SK-N-MC (cell line): Measurements from ENCODE around the gene SEMA3A.

Source experiments
- EZH2 ChIP-seq: fragments of 200-600 bp; sonication (generic); IDR thresholded peaks from one replicate; pipeline ENCODE4 v1.6.1; 2017; ENCODE audit warnings: antibody characterized with exemption
- FOXP2 ChIP-seq: optimal IDR thresholded peaks from 2 replicates; pipeline ENCODE3; 2011; ENCODE audit warnings: mild to moderate bottlenecking, moderate library complexity; ENCODE audit not compliant: insufficient read depth; ENCODE audit errors: extremely low read length, control extremely low read depth
- POLR2AphosphoS5 ChIP-seq: IDR thresholded peaks from 2 replicates; pipeline ENCODE4 v1.6.1; 2012; ENCODE audit warnings: mild to moderate bottlenecking, low read depth, low read length, borderline replicate concordance

DNA sequence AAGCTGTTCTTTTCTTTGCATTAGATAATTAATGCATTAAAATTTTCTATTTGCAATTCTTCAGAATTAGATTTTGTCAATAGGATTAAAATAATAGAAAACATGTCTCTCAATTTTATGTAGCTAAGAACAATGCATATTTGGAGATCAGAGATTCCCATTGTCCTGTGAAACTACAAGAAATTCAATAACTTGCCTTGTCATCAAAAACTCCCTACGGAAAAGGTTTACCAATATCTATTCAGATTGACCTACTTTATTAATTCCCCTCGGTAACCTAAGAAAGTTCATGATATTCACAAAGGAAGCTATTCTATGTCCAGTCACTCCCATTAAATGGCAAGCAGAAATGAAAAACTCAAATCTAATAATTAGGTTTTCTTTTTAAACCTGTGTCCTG, 172.6 kb downstream of the SEMA3A start:
- TF ChIP-seq EZH2 (no peak), POLR2AphosphoS5 (no peak), FOXP2 (no peak)
